VCaP (cell line): ENCODE data around the gene ARPC1A.

ENCODE experiments used
- H3K27ac ChIP-seq: fragments of 450-650 bp; 2 replicates; pipeline ENCODE4 v1.5.1; 2017
- CTCF ChIP-seq: fragments of 450-650 bp; conservative IDR thresholded peaks from 2 replicates; pipeline ENCODE4 v1.5.1; 2017; ENCODE audit warnings: mild to moderate bottlenecking, moderate library complexity

Gene ARPC1A

GRCh38 chr7:99387912-99388311 is 62.2 kb downstream of the ARPC1A start:
- no peak overlapping the region for H3K27ac ChIP-seq
- TF ChIP-seq CTCF: no peak

DNA sequence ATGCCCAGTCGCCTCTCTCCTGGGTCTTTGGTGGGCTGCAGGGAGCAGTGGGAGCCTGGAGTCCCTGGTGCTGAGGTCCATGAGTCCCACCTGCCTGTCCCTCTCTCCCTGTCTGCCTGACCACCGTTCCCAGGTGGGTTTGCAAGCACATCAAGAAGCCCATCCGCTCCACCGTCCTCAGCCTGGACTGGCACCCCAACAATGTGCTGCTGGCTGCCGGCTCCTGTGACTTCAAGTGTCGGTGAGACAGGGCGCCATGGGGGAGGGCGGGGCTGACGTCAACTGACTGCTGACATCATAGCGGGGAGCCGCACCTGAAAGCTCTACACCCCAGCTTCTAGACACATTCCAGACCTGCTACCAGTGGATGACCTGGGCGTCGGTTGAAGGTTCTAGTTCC is 64.1 kb downstream of the ARPC1A start:
- no peak for TF ChIP-seq CTCF
- no peak overlapping the region for H3K27ac ChIP-seq

GRCh38 chr7:99390941-99391602 is 65.4 kb downstream of the ARPC1A start:
- TF ChIP-seq CTCF: no peak
- H3K27ac ChIP-seq: 0 out of 2 replicates have a peak overlapping the region, but pooled peaks have one; percentile 2

DNA sequence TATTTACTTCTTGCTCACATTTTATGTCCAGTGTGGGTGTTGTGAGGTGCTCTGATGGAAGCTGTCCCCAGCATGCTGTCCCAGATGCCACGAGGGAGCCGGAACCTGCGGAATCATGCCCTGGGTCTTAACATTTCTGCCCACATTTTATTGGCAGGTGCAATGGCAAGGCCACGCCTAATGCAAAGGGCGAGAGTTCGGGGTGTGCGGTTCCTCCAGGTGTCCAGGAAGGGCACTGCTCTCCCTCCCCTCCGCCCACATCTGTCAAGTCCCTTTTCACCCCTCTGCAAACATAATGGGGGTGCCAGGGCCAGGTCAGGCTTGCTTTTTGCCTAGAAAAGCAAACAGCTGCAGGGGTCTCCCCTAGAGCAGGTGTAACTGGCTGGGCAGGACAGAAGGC is 66.3 kb downstream of the ARPC1A start:
- no peak for TF ChIP-seq CTCF
- peak overlapping the region; percentile 93 for H3K27ac ChIP-seq

- peak overlapping the region; percentile 93 for H3K27ac ChIP-seq
- TF ChIP-seq CTCF: 0 out of 2 replicates have a peak, but pooled peaks have one; percentile 7
Observed at GRCh38 chr7:99392659-99393354, 67.1 kb downstream of the ARPC1A start.

- TF ChIP-seq CTCF: no peak
- peak overlapping the region; percentile 93 for H3K27ac ChIP-seq
Observed at GRCh38 chr7:99393355-99394187, 67.9 kb downstream of the ARPC1A start.

DNA sequence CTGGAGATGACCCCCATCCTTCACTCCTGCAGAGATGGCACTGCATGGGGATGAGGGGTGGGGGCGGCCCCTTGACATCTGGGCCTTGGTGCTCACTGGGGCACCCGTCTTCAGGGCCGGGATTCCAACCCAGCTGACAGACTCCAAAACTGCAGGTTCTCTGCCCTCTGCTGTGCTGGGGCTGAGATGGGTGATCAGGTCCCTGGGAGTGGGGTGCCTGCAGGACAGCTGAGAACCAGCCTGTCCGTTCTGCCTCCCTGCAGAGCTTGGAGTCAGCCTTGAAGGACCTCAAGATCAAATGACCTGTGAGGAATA is 68.4 kb downstream of the ARPC1A start:
- TF ChIP-seq CTCF: no peak
- peak overlapping the region; percentile 93 for H3K27ac ChIP-seq
